ENCODE measurements around the gene ZNF862. TPM values are rescaled to one million over a fixed set of nuclear protein-coding genes. Genes with fewer than 3 reads are reported as not detected.
A peak's percentile ranks its signal among the peaks of the same experiment; 100 is the strongest.

The ZNF862 gene
- polyA plus RNA-seq, 3 donors: 1.3 to 18.4 (median 2.7) TPM

- H3K9me3 Mint-ChIP-seq: no peaks in the 10 kb centered on the region
- H3K9ac ChIP-seq (ENCODE audit: insufficient read depth, low read length, poor library complexity, severe bottlenecking): no peak overlapping the region
- H3K79me2 ChIP-seq (ENCODE audit: insufficient read depth, low read length): no peaks in the 10 kb centered on the region
- WGBS (ENCODE audit: insufficient coverage): 90% methylated on average over 18 of the region's 18 CpGs
- H3K36me3 Mint-ChIP-seq: peaks cover 42 to 51% of the 10 kb centered on the region in 2 donors
- no peak overlapping the region for H2AFZ ChIP-seq (ENCODE audit: insufficient read depth, low read depth, low read length, poor library complexity, severe bottlenecking)
- no peak overlapping the region for H3K4me2 ChIP-seq (replicated peaks; ENCODE audit: extremely low read depth, low read length, poor library complexity, severe bottlenecking)
- no peak overlapping the region for H3K27ac Mint-ChIP-seq
- no peaks in the 10 kb centered on the region for H3K27me3 Mint-ChIP-seq (ENCODE audit: low read depth in 3 of 3)
- no peaks in the 10 kb centered on the region for H4K20me1 ChIP-seq (ENCODE audit: insufficient read depth, low read length)
- no peak for TF ChIP-seq CTCF (IDR thresholded peaks at IDR 0.05)
- no peak for DNase-seq
- intact Hi-C loops (cut with micrococcal nuclease): no loop called here
- H3K4me3 Mint-ChIP-seq: no peak overlapping the region
- peaks cover 18 to 47% of the 10 kb centered on the region in 2 donors for H3K36me3 ChIP-seq (replicated peaks in 1 of 2; ENCODE audit: control insufficient read depth in 1 of 2, insufficient read depth in 2 of 2, low read length in 2 of 2)
- no peaks in the 10 kb centered on the region for H3K9me3 ChIP-seq (replicated peaks in 1 of 2; ENCODE audit: control insufficient read depth in 1 of 2, insufficient read depth in 1 of 2, low read length in 2 of 2)
- H3K27ac ChIP-seq (ENCODE audit: low read depth in 1 of 2, low read length in 2 of 2): no peak overlapping the region
- H3K4me1 Mint-ChIP-seq: peaks cover 23% of the 10 kb centered on the region
- H3K27me3 ChIP-seq (ENCODE audit: control insufficient read depth in 2 of 2, insufficient read depth in 2 of 2, low read length in 2 of 2): no peaks in the 10 kb centered on the region
- peaks cover 21 to 22% of the 10 kb centered on the region in 2 donors for H3K4me1 ChIP-seq (ENCODE audit: control insufficient read depth in 1 of 2, insufficient read depth in 2 of 2, low read length in 2 of 2)
- no peak overlapping the region for H3K4me3 ChIP-seq (replicated peaks in 1 of 3; ENCODE audit: low read depth in 2 of 3, low read length in 3 of 3)
These were observed 24.0 kb downstream of the ZNF862 start for GRCh38 chr7:149862156-149862555.

- Histone ChIP-seq H3K79me2 (ENCODE audit: insufficient read depth, low read length) (no peaks in the 10 kb centered on the region), H4K20me1 (ENCODE audit: insufficient read depth, low read length) (no peaks in the 10 kb centered on the region), H3K4me3 (replicated peaks in 1 of 3; ENCODE audit: low read depth in 2 of 3, low read length in 3 of 3) (no peak overlapping the region), H3K36me3 (replicated peaks in 1 of 2; ENCODE audit: control insufficient read depth in 1 of 2, insufficient read depth in 2 of 2, low read length in 2 of 2) (peaks cover 18 to 47% of the 10 kb centered on the region in 2 donors), H3K4me2 (replicated peaks; ENCODE audit: extremely low read depth, low read length, poor library complexity, severe bottlenecking) (no peak overlapping the region), H3K9ac (ENCODE audit: insufficient read depth, low read length, poor library complexity, severe bottlenecking) (no peak overlapping the region), H2AFZ (ENCODE audit: insufficient read depth, low read depth, low read length, poor library complexity, severe bottlenecking) (no peak overlapping the region), H3K27me3 (ENCODE audit: control insufficient read depth in 2 of 2, insufficient read depth in 2 of 2, low read length in 2 of 2) (no peaks in the 10 kb centered on the region), H3K4me1 (ENCODE audit: control insufficient read depth in 1 of 2, insufficient read depth in 2 of 2, low read length in 2 of 2) (peaks cover 22% of the 10 kb centered on the region in 2 donors), H3K27ac (ENCODE audit: low read depth in 1 of 2, low read length in 2 of 2) (no peak overlapping the region), H3K9me3 (replicated peaks in 1 of 2; ENCODE audit: control insufficient read depth in 1 of 2, insufficient read depth in 1 of 2, low read length in 2 of 2) (no peaks in the 10 kb centered on the region)
- Mint-ChIP-seq H3K36me3 (peaks cover 39 to 51% of the 10 kb centered on the region in 2 donors), H3K27me3 (ENCODE audit: low read depth in 3 of 3) (no peaks in the 10 kb centered on the region), H3K4me3 (no peak overlapping the region), H3K4me1 (peaks cover 23% of the 10 kb centered on the region), H3K9me3 (no peaks in the 10 kb centered on the region), H3K27ac (peak overlapping the region in 1 of 7 donors; percentile 62)
- DNase-seq: no peak
- no peak for TF ChIP-seq CTCF (IDR thresholded peaks at IDR 0.05)
- intact Hi-C loops (cut with micrococcal nuclease): no loop called here
- 85% methylated on average over 2 of the region's 4 CpGs for WGBS (ENCODE audit: insufficient coverage)
These were observed 25.3 kb downstream of the ZNF862 start for GRCh38 chr7:149863500-149863899.

Data from CD14-positive monocyte (primary cell).